Glomerular visceral epithelial cell (primary cell): ENCODE results near the gene ANKRD39.

Source experiments
- DNase-seq: peaks from one replicate; pipeline ENCODE4 v3.0.0-alpha.2; 2016; ENCODE audit errors: extremely low spot score

Gene ANKRD39

DNA sequence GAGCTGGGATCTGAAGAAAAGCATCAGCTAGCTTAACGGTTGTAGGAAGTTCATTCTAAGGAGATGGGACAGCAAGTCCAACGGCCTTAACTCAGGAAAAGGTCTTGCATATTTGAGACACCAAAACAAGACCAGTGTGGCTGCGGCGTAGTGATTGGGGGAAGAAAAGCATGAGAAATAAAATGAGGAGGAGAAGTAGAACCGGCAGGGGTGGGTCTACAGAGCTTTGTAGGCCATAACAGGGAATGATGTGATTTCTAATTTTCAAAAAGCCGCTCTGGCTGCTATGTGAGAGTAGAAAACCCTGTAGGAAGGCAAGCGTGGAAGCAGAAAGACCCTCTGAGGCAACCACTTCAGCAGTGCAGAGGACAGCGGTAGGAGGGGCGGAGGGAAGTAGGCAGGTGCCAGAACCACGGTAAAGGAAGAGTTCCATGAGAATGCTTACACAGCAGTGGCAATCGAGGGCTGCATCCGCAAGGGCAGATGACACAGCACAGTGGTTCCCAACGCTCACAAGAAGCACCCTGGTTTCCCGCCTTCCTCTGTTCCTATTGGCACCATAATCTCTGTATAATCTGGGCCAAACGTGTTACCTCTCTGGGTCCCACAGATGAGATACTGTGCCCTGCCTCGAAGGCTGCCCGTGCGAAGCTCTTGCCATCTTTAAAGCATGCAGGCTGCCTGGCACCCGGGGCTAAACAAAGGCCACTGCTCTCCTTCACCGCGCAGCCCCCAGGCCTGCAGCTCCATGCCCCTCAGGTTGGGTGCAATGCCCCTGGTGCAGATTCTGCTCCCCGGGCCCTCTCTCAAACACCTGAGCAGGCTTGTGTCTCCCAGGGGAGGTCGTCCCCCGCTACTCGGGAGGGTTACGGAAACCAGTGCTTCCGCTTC, 795 bp downstream of the ANKRD39 start:
- peak; percentile 42 for DNase-seq

DNA sequence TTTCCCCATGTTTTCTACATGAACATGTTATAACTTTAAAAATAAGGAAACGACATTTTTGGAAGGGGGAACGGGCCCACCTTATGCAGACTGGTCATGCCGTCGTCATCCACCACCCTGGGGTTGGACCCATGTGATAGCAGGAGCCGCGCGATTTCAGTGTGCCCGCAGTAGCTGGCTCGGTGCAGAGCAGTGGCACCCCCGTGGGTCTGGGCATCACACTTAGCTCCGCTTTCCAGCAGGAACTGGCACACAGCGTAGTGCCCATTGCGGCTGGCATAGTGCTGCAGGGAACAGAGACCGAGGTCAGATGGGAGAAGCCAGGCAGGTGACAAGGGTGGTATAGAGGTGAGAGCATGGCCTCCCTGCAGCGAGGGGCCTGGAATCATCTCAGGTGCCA, 4.5 kb downstream of the ANKRD39 start:
- DNase-seq, result no peak

DNA sequence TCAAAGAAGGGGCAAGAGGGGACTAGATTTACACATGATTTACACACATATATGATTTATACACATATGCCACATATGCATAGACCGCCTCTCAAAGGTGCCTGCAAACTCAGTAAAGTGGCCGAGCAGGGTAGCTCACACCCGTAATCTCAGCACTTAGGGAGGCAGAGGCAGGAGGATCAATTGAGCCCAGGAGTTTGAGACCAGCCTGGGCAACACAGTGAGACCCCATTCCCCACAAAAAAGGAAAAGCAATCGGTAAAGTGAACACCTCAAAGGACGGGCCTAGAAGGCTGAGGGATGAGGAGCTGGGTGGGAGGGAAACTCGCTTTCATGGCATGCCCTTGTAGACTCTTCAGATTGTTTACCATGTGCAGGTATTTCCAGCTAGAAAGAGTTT, 5.1 kb downstream of the ANKRD39 start:
- DNase-seq, result no peak

DNA sequence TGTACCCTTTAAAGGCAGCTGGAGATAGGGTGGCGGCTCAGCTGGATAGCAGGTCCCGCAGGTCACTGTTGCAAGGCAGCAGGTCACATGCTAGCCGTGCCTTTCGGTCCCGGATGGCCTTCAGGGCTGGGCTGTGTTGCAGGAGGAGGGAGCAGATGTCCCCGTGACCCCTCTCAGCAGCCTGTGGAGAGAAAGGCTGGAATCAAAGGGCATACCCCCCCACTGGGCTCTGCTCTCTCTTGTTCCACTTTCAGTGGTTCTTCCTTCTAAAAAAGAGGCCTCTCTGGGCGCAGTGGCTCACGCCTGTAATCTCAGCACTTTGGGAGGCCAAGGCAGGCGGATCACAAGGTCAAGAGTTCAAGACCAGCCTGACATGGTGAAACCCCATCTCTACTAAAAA, 9.6 kb downstream of the ANKRD39 start:
- no peak for DNase-seq

DNA sequence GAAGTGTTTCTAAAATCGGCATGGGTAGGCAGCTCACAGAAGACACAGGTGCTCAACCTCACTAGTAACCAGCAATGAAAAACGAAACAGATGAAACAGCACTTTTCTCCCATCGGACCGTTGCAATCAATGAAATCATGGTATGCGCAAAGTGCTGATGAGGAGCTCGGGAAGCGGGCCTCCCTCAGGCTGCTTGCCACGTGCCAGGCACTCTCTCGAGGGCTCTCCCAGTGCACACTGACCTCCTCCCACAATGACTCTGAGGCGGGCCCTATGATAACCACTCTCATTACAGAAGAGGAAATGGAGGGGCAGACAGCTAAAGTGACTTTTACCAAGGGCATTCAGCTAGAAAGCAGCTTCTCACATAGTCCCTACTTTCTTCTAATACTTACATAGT, 10.2 kb downstream of the ANKRD39 start:
- DNase-seq, result no peak

DNA sequence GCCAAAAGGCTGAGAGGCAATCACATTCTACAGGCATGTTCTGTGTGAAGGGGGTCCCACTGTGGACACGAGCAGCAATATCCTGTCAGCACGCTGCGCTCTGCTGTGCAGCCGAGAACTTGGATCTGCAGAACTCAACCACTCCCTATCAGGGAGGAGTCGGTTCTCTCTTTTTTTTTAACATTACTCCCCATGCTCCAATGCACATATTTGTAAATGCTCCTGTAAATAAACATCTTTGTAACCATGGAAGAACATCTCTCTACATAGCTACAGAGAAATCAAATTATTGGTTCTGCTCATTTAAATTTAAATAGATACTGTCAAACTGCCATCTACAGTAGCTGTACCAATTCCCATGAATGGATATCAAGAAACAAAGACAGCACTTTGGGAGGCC, 11.0 kb downstream of the ANKRD39 start:
- no peak for DNase-seq

DNA sequence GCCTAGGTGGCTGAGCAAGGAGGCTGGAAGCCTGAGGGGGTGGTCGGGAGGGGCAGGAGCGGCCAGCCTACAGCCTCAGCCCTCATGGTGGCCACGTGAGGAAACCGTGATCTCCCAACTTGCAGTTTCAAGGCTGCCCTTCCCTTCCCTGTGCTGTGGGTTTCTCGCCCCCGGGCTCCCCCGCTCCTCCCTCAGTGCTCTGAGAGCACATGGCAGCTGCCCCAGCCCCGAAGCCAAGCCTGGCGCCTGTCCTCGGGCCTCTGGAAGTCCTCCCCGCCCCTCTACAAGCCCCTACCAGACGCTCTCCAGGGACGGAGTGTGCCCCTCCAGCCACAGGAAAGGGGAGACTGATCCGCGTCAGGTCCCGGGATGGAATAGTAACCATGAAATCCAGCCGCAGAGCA, 13.4 kb downstream of the ANKRD39 start:
- no peak for DNase-seq

DNA sequence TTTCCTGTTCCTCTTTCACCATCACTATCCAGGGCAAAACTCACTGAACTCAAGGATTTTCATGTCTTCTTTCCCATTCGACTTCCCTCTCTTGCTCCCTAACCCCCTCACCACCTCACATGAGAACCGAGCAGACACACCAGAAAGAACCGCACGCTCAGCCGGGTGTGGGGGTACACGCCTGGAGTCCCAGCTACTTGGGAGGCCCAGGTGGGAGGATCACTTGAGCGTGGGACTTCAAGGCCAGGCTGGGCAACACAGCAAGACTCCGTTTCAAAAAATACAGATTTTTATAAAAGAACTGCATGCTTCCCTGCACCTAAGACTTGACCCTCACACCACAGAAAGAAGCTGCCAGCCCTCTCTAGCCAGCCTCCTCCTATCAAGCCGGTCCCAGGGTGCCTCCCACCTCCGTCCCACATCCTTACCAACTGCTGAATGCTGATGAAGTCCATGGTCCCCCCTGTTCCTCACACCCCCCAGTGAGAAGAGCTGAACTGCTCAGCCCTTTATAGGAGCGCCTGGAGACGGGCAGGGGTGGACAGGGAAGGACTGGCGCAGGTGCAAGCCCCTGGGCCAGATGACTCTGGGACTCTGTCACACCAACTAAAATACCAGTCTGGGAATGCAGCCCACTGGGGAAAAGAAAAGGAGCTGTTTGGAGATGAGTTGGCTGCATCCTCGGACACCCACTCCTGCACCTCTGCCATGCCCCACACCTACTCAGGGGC, 14.1 kb downstream of the ANKRD39 start, which contains the start of gene ANKRD23:
TSS of gene ANKRD23 (minus strand) at position 484 of the 731 bp plus-strand sequence. CDS start at position 455, 29 bp downstream.
- DNase-seq, result no peak

DNA sequence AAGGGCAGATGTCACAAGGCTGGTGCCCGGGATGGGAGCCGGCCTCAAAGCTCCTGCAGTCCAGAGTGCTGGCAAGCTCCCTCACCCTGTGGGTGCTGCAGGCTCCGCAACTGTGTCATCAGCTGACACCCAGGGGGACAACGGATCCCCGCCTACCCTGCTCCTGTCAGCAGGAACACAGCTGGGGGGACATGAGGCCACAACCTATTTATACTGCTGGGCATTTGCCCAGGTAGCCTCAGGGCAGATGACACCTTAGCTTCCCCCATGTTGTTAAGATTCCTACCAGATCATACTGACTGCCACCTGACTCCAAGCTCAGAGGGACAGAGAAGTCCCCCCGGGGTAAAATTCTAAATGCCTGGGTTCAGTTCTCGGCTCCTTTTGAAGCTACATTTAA, 15.2 kb downstream of the ANKRD39 start:
- DNase-seq, result no peak

DNA sequence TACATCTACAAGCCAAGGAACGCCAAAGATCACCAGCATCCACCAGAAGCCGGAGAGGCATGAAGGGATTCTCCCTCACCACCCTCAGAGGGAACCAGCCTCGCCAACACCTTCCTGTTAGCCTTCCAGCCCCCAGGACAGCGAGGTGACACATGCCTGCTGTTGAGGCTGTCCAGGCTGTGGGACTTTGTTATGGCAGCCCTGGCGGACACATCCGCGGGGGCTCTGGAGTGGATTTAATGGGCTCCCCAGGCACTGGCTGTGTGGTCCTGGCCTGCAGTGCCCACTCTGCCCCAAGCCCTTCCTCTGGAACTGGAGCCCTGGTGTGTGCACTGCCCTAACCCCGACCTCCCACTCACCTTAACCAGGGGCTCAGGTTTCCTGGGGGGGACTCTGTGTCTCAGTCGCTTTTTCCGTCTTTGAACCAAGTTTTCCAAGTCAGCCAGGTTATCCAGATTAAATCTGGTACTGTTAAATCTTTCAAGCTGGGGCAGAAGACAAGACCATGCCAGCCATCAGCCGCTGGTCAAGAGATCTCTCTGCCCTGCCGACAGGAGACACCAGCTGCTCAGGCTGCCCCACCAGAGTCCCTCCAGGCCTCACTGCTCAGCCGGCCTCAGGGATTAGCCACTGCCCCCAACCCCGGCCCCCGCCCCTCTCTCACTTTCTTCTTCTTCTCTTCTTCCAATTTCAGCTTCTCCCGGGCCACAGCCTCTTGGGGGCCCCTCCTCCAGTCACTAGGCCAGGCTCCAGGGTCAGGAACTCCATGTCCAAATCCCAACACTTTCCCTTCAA, 15.9 kb downstream of the ANKRD39 start:
- DNase-seq, result no peak

DNA sequence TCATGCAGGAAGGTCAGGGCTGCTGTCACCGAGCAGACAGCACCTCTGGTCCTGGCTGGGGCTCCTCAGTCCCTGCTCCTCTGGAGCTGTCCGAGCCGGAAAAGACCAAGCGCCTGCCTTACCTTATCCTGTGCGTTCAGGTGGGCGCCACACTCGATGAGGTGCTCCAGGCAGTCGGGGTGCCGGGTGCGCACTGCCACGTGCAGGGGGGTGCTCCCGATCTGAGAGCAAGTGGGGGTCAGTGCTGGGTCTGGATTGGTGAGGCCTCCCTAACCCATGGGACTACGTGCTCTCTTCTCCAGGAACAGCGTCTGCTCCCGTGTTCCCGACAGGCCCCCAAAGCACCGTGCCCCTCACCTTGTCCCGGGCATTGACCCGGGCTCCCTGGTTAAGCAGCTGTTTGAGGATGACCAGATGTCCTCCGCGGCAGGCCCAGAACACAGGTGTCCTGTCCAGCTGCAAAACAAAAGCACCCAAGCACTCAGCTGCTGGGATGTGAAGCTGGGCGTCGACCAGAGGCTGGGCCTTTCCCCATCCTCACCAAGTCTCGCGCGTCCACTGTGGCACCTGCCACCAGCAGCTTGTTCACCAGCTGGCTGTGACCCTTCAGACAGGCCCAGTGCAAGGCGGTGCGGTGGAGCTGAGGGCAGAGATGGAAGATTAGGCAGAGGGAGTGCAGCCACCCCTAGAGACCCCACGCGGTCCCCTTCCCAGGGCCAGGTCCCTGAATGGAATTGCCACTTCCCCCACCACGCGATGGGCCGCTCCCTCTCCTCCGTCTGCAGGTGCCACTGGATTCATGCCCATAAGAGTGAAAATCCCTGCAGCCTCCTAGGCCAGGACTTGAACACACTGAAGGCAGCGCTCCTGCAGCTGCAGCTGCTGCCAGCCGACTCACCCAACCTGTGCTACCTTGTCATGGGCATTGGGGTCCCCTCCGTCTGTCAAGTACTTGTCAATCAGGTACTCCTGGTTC, 17.7 kb downstream of the ANKRD39 start:
- DNase-seq, result no peak

DNA sequence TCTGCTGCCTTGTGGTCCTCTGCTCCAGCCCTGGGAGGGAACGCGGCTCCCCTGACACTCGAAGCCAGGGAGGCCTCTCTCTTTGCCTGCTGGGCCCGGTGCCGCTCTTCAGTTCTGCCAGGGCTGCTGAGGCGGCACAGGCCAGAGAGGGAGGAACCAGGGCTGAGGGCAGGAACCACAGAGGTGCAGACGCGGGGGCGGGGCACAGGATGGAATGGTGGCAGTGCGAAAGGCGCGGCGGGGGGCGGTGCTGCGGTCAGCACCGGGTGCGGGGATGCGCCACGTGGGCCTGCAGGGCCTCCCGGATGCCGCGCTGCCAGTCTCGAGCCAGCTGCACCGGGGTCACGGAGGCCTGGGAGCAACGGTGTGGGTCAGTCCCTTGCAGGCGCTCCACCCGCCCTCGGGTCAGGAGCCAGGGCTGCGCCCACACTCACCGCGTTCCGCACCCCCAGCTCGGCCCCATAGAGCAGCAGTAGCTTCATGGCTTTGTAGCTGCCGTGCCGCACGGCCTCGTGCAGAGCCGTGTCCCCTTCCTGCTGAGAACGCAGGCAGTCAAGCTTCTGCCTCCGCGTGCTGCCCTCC, 18.4 kb downstream of the ANKRD39 start:
- DNase-seq, result no peak

DNA sequence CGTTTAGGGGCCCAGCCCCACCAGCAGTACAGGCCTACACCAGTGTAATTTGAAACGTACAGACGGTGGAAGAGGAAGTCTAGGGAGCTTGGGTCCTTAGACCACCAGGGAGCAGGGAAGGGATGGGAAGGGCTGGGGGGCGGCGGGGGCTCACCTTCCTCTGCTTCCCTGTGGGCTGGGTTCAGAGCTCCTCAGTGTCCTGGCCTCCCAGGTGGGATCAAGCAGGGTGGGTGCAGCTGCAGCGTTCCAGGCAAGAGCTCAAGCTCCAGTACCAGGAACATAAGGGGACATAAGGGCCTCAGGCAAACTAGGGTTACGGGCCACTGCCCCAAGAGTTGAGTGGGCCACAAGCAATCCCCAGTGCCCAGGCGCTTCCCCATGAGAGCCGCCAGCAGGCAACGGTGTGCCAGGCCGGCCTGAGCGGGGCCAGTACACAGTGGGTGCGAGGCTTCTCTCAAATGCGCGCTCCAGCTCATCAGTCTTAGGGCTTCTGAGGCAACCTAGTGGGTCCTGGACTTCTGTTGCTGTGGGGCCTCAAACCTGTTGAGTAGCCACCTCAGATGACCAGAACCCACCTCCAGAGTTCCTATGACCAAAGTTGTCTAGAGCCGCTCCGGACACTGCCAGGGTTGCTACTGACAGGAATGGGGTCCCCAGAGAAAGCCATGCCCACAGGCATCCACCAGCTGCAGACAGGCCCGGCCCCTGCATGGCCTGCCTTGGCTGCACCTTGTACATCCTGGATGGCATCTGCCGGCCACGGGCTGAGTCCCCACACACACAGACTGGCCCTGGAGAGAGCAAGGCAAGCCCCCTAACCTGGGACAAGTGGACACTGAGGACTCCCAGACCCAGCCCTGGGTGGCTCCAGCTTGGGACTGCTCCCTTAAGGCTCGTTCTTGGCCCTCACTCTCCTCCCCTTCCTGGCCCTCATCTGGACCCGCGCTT, 19.2 kb downstream of the ANKRD39 start:
- no peak for DNase-seq

DNA sequence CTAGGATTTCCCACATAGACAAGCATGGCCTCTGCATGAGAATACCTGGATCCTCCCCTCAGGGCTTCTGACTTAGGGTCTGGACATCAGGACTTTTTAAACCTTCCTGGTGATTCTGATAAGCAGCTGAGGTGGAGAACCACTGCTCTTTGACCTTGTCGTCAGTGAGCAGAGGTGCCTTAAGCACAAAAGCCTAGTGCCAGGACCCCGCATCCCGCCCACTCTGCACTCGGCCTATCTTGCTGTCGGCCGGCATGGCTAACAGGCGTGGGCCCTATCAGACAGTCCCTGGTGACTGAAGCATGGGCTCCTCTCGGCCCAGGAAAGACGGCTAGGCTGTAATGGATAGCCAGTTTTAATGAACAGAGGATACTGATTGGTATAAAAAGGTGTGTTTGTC, 20.2 kb downstream of the ANKRD39 start:
- DNase-seq, result no peak

DNA sequence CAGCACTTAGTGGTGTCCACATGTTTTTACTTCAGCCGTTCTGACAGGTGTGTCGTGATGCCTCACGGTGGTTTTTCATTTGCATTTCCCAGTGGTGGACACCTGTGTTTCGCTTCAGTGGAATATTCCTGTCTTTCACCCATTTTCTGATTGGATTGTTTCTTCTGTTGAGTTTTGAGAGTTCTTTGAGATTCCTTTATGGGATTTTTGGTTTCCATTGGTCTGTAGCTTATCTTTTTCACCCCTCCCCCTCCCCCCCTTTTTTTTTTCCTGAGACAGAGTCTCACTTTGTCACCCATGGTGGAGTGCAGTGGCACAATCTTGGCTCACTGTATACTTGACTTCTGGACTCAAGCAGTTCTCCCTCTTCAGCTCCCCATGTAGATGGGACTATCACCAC, 22.0 kb downstream of the ANKRD39 start:
- DNase-seq, result no peak

DNA sequence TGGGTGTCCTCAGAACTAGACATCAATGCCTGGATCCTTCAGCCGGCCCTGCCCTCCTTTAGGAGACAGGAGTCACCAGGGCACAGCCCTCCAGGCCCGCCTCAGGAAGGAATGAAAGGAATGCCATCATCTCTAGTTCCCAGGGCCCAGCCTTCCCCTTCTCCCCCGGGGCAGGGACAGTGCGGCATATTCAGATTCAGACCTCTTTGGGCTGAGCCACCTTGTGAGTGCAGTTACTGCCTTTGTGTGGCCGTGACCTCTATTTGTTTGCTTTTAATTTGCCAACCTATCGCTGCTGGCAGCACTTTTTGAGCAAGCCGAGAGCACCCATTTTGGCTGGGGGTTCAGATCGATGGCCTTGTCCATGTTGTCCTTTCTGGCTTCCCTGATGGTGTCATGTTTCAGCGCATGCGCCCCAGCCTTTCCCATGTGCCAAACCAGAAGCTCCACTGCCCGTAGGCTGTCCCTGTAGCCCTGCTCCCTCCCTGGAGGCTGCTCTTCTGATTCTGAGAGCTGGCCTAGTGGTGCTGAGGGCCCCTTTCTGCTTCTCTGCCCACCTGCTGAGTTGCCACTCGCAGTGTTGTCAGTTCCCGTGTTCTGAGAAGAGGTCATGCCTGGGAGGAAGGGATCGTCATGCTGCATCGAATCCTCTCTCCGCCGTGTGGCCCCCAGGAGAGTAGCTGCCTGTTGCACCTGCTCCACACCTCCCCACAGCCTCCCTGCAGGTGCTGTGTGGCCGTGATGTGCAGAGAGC, 24.9 kb downstream of the ANKRD39 start:
- DNase-seq, result no peak

DNA sequence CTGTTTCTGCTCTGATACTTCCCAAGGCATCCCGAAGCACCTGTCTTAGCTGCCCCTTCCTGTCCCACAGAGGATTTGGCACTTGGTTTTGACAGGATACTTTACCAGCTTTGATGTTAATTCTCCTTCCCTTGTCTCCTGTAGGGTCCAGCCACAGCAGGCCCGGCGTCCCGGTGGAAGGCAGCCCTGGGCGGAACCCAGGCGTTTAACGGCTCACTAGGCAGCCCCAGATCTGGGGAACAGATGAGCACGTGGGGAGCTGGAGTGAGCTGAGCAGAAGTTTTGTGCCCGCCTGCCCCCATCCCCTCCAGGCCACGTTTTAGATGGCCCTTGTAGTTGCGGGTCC, 25.4 kb downstream of the ANKRD39 start:
- DNase-seq, result no peak

DNA sequence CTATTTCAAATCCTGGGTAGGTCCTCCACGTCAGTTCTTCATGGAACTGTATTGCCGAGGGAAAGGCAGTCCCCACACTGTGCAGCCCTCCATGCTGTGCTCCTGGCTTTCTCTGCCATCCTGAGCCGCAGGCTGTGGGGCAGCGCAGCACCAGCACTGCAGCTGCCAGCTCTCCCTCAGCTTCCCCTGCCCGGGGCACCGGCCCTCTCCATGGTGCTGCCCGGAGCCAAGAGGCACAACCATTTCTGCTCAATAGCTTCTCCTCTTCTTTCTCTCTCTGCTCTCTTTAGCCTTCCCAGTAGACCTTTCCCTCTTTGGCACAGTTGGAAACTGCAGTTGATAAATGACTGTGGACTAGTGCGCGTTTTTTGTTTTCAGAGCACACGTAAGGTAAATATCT, 26.1 kb downstream of the ANKRD39 start:
- DNase-seq, result no peak

DNA sequence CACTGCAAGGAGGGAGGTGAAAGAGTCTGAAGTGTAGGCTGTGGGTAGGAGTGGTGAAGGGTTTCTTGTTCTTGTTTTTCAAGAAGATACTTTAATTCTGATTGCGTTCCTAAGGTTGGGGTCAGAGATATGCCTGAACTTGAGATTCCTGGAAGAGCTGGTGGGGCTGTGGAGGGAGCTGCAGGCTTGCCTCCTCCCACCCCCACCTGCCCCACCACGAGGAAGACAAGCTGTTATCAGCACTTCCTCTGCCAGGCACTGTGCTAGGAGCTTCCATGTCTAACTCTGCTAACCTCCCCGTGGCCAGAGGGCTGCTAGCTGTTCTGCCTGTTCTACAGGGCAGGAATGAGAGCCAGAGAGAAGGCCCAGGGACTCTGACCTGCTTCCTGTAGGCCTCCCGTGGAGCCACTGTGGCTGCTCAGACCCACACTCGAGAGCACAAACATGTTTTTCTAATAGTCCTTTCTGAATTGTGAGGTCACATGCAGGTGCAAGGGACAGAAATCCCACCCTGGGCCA, 27.7 kb downstream of the ANKRD39 start:
- DNase-seq, result no peak
